ENCODE measurements around the gene LRBA. TPM values are rescaled to one million over a fixed set of nuclear protein-coding genes. Genes with fewer than 3 reads are reported as not detected.

The LRBA gene
- total and polyA plus RNA-seq, 8 donors = 7.3 to 156 (median 73.9) TPM

GRCh38 chr4:150243932-150244331 is 771.2 kb downstream of the LRBA start:
- no peaks in the 10 kb centered on the region for H3K4me1 ChIP-seq
- TF ChIP-seq POLR2A (IDR thresholded peaks at IDR 0.05) (no peak), POLR2AphosphoS5 (IDR thresholded peaks at IDR 0.05) (no peak)
- no peak overlapping the region for H3K27ac ChIP-seq
- peaks cover 0 to 10% (median 3%) of the 10 kb centered on the region in 4 donors for H3K36me3 ChIP-seq
- 70 to 86% (median 82%) methylated on average over 2 of the region's 2 CpGs for WGBS, 5 donors
- intact Hi-C loops (cut with DNase I; ENCODE audit: low total_unique reads) = no loop called here
- no peaks in the 10 kb centered on the region for H3K27me3 ChIP-seq
- H3K4me3 ChIP-seq = no peak overlapping the region
- DNase-seq = no peak
- no peaks in the 10 kb centered on the region for H3K9me3 ChIP-seq

DNA sequence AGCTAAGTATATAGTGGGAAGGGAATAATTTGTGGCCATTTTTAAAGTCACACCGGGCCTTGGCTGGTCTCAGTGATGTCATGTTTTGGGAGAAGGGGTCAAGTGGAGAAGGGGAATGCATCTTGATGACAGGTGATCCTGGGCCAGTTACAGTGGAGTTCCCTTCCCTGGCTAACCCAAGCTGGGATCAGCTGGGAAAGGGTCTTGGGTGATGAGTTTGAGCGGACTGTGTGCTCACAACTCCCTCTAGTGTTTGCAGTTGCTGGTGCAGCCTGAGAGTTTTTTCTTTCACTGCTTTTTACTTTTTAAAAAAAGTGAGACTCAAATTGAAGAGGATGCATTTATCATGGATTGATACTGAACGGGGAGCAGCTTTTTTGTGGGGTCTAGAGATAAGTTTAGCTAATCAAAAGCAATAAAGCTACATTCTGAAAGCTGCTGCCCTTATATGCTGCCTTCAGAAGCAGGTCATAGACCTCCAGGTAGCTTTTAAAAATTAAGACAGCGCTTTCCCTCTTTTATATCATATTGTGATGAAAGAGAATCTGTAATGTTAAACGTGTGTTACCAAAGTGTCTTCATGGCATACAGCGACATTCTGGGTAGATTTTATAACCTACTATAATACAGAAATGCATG is 772.1 kb downstream of the LRBA start:
- intact Hi-C loops (cut with DNase I; ENCODE audit: low total_unique reads) = no loop called here
- H3K27ac ChIP-seq = no peak overlapping the region
- H3K9me3 ChIP-seq = no peaks in the 10 kb centered on the region
- TF ChIP-seq, protein P1, sequence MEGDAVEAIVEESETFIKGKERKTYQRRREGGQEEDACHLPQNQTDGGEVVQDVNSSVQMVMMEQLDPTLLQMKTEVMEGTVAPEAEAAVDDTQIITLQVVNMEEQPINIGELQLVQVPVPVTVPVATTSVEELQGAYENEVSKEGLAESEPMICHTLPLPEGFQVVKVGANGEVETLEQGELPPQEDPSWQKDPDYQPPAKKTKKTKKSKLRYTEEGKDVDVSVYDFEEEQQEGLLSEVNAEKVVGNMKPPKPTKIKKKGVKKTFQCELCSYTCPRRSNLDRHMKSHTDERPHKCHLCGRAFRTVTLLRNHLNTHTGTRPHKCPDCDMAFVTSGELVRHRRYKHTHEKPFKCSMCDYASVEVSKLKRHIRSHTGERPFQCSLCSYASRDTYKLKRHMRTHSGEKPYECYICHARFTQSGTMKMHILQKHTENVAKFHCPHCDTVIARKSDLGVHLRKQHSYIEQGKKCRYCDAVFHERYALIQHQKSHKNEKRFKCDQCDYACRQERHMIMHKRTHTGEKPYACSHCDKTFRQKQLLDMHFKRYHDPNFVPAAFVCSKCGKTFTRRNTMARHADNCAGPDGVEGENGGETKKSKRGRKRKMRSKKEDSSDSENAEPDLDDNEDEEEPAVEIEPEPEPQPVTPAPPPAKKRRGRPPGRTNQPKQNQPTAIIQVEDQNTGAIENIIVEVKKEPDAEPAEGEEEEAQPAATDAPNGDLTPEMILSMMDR (IDR thresholded peaks at IDR 0.05) = peak in 5 of 7 experiments; percentile 25 to 80 (median 69)
- TF ChIP-seq EP300 (IDR thresholded peaks at IDR 0.05) = no peak
- DNase-seq = peak in 1 of 2 donors; percentile 72
- WGBS, 5 donors = 45 to 55% (median 46%) methylated on average over 6 of the region's 6 CpGs
- H3K4me1 ChIP-seq = no peaks in the 10 kb centered on the region
- peaks cover 0 to 6% (median under 1%) of the 10 kb centered on the region in 4 donors for H3K36me3 ChIP-seq
- H3K4me3 ChIP-seq = no peak overlapping the region
- H3K27me3 ChIP-seq = no peaks in the 10 kb centered on the region

DNA sequence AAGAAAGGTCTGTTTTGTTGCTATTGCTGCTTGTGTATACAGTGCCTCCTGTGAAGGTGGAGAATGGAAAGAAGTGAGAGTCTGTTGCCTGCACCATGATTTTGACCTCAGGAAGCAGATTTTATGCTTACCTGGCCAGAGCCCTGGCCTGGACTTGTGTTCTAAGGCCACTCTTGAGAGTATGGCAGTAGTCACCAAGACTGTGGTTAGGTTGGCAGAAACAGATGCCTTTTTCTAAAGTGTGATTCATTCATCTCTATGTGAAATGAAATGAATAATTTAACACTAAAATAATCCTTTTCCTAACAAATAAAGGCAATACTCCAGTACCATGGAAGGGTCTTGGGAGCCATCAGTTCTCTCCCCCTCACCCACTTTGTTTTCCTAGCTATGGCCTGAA is 775.1 kb downstream of the LRBA start:
- Histone ChIP-seq H3K4me3 (no peak overlapping the region), H3K9me3 (no peaks in the 10 kb centered on the region)

GRCh38 chr4:150238591-150238990 is 776.5 kb downstream of the LRBA start:
- WGBS, 5 donors = 93 to 100% (median 96%) methylated on average over 1 of the region's 1 CpG
- no peak overlapping the region for H3K4me3 ChIP-seq
- H3K27me3 ChIP-seq = no peaks in the 10 kb centered on the region
- intact Hi-C loops (cut with DNase I; ENCODE audit: low total_unique reads) = no loop called here
- TF ChIP-seq EP300 (IDR thresholded peaks at IDR 0.05) = no peak
- TF ChIP-seq POLR2A (IDR thresholded peaks at IDR 0.05) = no peak
- TF ChIP-seq, protein P1 (IDR thresholded peaks at IDR 0.05) = no peak
- TF ChIP-seq POLR2AphosphoS5 (IDR thresholded peaks at IDR 0.05) = no peak
- peaks cover 0 to 8% (median 6%) of the 10 kb centered on the region in 4 donors for H3K36me3 ChIP-seq
- no peak for DNase-seq
- H3K27ac ChIP-seq = no peak overlapping the region
- H3K9me3 ChIP-seq = no peaks in the 10 kb centered on the region
- peaks cover 0 to 17% (median 5%) of the 10 kb centered on the region in 4 donors for H3K4me1 ChIP-seq

More for the DNA sequence above, 775.1 kb downstream of the LRBA start:
- no peaks in the 10 kb centered on the region for H3K36me3 ChIP-seq
- intact Hi-C loops (cut with DNase I; ENCODE audit: low total_unique reads) = no loop called here
- TF ChIP-seq, protein P1 (IDR thresholded peaks at IDR 0.05) = no peak
- TF ChIP-seq POLR2A (IDR thresholded peaks at IDR 0.05) (no peak), EP300 (IDR thresholded peaks at IDR 0.05) (no peak), POLR2AphosphoS5 (IDR thresholded peaks at IDR 0.05) (no peak)
- H3K4me1 ChIP-seq = peaks cover 0 to 17% (median 5%) of the 10 kb centered on the region in 4 donors
- no peak for DNase-seq
- H3K27ac ChIP-seq = no peak overlapping the region
- H3K27me3 ChIP-seq = no peaks in the 10 kb centered on the region

All from stomach (tissue), 9 donors.